Mammary epithelial cell (primary cell): ENCODE results near the gene GNAL.

ENCODE experiments used
- CTCF ChIP-seq, 2 donors: IDR thresholded peaks in 1 of 2; conservative IDR thresholded peaks in 1 of 2; 2 replicates each; pipeline ENCODE4 v1.5.1; 2011 to 2012; ENCODE audit warnings: inconsistent platforms in 2 of 2, low read length in 2 of 2, mild to moderate bottlenecking in 2 of 2, control low read depth in 1 of 2, low read depth in 1 of 2; ENCODE audit not compliant: insufficient read depth in 1 of 2; ENCODE audit errors: extremely low read depth in 1 of 2
- EZH2 ChIP-seq: IDR thresholded peaks from 2 replicates; pipeline ENCODE4 v1.6.1; 2012; ENCODE audit warnings: low read length, inconsistent platforms, borderline replicate concordance

- TF ChIP-seq EZH2 (no peak), CTCF (conservative IDR thresholded peaks at IDR 0.05 in 1 of 2, IDR thresholded peaks at IDR 0.05 in 1 of 2; ENCODE audit: extremely low read depth in 1 of 2, insufficient read depth in 1 of 2, low read depth in 1 of 2, low read length in 2 of 2) (no peak)
These were observed 31.5 kb upstream of the GNAL start for GRCh38 chr18:11657554-11657953.
